ENCODE measurements around the gene MAPT.

The MAPT gene

DNA sequence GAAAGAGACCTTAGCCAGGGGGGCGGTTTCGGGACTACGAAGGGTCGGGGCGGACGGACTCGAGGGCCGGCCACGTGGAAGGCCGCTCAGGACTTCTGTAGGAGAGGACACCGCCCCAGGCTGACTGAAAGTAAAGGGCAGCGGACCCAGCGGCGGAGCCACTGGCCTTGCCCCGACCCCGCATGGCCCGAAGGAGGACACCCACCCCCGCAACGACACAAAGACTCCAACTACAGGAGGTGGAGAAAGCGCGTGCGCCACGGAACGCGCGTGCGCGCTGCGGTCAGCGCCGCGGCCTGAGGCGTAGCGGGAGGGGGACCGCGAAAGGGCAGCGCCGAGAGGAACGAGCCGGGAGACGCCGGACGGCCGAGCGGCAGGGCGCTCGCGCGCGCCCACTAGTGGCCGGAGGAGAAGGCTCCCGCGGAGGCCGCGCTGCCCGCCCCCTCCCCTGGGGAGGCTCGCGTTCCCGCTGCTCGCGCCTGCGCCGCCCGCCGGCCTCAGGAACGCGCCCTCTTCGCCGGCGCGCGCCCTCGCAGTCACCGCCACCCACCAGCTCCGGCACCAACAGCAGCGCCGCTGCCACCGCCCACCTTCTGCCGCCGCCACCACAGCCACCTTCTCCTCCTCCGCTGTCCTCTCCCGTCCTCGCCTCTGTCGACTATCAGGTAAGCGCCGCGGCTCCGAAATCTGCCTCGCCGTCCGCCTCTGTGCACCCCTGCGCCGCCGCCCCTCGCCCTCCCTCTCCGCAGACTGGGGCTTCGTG, at the start of gene MAPT:
Gene MAPT (plus strand): TSS at position 533 of the 763 bp plus-strand sequence. CDS start 67,784 bp downstream, outside the sequence.
- DNase-seq (ENCODE audit: low read depth), result peak; percentile 61

DNA sequence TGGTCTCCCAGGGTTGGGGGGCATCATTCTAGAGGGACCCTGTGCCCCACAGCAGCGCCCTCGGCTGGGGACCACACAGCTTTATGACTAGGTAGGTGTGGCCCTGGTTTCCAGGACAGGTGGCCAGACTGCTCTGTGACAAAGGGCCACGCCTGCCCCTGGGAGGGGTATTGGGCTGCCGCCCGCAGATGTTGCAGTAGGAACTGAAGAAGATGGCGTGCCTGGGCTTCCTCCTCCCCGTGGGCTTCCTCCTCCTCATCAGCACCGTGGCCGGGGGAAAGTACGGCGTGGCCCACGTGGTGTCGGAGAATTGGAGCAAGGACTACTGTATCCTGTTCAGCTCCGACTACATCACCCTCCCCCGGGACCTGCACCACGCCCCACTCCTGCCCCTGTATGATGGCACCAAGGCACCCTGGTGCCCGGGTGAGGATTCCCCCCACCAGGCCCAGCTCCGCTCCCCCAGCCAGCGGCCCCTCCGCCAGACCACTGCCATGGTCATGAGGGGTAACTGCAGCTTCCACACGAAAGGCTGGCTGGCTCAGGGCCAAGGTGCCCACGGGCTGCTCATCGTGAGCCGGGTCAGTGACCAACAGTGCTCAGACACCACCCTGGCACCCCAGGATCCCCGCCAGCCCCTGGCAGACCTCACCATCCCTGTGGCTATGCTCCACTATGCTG, 49.5 kb upstream of the MAPT start, which contains the start of gene SPPL2C:
Gene SPPL2C (plus strand): TSS at position 187 of the 681 bp plus-strand sequence. CDS start 26 bp downstream, at position 213.
- DNase-seq (ENCODE audit: low read depth), result no peak

DNA sequence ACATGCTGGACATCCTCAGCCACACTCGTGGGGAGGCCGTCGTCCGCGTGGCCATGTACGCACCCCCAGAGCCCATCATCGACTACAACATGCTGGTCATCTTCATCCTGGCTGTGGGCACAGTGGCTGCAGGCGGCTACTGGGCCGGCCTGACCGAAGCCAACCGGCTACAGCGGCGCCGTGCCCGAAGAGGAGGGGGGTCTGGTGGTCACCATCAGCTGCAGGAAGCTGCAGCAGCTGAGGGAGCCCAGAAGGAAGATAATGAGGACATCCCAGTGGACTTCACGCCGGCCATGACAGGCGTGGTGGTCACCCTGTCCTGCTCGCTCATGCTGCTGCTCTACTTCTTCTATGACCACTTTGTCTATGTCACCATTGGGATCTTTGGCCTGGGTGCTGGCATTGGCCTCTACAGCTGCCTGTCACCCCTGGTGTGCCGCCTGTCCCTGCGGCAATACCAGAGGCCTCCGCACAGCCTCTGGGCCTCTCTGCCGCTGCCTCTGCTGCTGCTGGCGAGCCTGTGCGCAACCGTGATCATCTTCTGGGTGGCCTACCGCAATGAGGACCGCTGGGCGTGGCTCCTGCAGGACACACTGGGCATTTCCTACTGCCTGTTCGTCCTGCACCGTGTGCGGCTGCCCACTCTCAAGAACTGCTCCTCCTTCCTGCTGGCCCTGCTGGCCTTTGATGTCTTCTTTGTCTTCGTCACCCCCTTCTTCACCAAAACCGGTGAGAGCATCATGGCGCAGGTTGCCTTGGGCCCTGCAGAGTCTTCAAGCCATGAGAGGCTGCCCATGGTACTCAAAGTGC, 48.8 kb upstream of the MAPT start:
- DNase-seq (ENCODE audit: low read depth), result no peak

DNA sequence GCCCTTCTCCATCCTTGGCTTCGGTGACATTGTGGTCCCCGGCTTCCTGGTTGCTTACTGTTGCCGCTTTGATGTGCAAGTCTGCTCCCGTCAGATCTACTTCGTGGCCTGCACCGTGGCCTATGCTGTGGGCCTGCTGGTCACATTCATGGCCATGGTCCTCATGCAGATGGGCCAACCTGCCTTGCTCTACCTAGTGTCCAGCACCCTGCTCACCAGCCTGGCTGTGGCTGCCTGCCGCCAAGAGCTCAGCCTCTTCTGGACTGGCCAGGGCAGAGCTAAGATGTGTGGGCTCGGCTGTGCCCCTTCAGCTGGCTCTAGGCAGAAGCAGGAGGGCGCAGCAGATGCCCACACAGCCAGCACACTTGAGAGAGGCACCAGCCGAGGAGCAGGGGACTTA, 48.1 kb upstream of the MAPT start:
- DNase-seq (ENCODE audit: low read depth), result no peak

DNA sequence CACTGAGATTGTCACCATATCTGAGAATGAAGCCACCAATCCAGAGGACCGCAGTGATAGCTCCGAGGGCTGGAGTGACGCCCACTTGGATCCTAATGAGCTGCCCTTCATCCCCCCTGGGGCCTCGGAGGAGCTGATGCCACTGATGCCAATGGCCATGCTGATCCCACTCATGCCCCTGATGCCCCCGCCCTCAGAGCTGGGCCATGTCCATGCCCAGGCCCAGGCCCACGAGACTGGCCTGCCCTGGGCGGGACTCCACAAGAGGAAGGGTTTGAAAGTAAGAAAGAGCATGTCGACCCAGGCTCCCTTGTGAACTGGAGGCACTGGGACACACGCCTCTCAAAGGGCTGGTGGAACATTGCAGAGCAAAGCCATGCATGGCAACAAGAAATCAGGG, 47.7 kb upstream of the MAPT start:
- no peak for DNase-seq (ENCODE audit: low read depth)

DNA sequence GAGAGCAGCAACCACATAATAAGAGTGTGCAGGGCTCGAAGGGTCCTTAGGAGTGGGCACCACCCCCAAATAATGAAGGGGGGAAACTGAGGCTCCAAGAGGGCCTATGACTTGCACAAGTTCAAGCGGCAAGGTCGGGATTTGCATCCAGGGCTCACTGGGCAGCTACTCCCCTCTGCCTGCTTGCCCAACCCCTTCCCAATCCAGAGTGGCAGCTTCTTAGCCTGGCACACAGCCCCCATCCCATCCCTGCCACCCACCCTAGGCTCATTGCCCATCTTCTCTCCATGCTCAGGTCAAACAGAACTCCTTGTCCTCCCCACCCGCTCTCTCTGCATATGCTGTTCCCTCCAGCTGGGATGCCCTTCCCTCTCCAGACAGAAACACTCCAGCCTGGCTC, 47.3 kb upstream of the MAPT start:
- no peak for DNase-seq (ENCODE audit: low read depth)

DNA sequence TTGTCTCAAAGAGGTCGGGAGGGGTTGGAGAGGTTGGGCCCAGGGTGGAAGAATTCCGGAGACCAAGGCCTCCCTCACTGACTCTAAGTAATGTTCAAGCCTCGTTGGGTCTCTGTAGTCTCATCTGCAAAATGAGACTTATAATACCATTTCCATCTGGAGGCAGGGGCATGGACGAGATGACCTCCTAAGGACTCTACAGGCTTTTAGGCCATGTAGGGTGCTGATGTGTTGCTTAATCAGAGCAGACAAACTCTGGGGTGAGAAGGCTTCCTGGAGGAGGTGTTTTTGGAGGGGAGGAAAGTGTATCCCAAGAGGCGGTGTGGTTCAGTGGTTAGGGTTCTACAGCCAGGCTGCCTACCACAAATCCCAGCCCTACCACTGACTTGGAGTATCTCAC, 46.6 kb upstream of the MAPT start:
- DNase-seq (ENCODE audit: low read depth), result no peak

DNA sequence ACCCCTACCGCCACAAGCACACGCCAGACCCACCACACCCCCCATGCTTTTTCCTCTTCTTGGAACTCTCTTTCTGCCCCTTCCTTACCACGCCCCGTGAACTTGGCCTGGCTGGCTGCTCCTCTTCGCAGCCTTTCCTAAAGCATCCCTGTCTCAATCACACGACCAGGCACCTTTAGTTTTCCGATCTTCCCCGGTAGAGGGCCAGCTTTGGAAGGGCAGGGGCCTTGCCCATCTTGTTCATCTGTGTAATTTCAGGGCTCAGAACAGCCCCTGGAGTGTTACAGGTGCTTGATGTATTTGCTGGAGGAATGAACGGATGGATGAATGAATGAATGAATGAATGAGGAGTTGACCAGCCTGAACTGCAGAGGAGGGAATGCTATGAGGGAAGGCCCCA, 45.9 kb upstream of the MAPT start:
- no peak for DNase-seq (ENCODE audit: low read depth)

DNA sequence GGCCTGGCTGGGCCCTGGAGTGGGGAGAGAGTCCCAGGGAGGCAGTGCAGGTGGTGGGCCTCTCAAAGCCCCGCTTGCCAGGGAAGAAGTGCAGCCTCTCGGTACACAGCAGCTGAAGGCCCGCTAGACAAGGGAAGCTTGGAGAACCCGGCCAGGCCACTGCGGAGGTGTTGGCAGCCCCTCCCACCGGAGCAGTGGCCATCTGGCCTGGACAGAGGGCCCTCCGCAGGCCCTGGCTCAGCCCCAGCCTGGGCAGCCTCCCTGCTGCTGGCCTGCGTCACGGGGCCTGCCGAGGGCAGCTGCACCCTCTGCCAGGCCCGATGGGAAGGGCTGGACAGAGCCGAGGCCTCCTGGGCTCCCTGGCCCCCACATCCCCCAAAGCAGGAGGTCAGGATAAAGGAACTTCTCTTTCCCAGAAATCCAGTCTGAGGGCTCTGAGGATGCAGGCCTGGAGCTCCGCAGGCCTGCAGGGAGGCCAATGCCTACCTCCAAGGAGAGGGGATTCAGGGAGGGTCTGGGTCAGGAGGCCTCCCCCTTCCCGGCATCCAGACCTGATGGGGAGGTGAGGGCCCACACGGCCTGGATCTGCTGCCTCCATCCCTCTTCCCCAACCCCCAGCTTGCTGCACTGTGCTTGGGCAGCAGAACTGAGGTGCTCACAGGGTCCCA, 45.4 kb upstream of the MAPT start:
- DNase-seq (ENCODE audit: low read depth), result no peak

DNA sequence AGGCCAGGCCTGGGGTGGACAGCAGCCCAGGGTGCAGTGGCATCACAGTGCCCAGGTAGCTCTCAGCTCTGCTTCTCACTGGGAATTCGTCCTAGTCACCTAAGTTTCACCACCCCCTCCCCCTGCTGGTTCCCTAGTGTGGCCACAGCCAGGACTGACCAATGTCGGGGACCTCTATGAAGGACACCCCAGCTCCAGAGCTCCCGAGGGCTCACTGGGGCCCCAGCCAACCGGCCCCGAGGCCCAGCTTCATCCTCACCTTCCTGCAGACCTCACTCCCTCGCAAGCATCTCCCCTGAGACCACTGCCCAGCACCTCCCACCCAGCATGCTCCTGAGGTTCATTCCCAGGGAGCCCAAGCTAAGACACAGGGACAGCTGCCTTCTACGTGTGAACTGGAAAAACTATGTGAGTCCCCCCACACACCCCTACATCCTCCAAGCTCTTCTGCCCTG, 44.8 kb upstream of the MAPT start:
- no peak for DNase-seq (ENCODE audit: low read depth)

DNA sequence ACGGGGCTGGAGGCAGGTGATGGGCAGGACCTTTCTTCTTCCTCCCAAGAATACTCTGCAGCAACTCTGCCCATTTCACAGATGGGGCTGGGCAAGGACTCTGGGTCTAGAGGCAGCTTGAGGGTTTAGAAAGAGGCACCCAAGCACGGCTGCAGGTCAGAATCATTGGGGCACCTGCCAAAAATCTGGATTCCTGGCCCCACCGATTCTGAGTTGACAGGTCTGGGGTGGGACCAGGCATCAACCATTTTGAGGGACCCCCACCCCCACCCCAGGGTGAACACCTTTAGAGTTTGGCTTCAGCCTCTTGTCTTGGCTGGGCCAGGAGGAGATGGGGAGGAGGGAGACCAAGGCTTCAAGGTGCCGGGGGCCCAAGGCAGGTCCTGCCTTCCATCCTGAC, 44.3 kb upstream of the MAPT start:
- DNase-seq (ENCODE audit: low read depth), result no peak

DNA sequence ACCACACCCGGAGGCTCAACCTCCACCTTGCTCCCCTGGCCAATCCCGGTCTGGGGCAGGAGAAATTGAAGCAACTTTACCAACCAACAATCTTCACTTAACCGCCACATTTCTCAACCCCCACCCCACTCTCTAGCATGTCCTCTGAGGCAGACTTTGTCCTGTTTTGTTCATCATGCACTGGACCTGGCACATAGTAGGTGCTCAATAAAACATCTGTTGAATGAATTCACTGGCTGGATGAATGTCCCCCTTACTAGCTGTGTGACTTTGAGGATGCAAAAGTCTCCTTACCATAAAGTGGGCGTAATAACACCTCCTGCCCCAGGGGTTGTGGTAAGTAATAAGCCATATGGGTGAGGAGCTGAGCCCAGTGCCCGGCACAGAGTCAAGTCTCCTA, 43.9 kb upstream of the MAPT start:
- DNase-seq (ENCODE audit: low read depth), result no peak

DNA sequence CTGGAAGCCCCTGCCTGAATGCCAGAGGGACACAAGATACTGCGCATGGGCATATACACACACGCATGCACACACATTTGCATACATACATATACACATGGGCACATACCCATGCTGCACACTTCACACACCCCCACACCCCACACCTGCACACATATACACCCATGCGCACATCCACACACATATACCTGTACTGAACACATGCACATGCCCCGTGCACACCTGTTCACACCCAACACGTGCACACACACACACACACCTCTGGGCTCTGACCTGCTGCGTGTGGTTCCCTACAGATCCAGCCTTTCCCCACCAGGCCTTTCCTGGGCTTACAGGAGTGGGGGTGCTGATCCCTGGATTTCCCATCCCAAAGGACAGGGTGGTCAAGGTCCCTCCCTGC, 43.3 kb upstream of the MAPT start:
- DNase-seq (ENCODE audit: low read depth), result no peak

DNA sequence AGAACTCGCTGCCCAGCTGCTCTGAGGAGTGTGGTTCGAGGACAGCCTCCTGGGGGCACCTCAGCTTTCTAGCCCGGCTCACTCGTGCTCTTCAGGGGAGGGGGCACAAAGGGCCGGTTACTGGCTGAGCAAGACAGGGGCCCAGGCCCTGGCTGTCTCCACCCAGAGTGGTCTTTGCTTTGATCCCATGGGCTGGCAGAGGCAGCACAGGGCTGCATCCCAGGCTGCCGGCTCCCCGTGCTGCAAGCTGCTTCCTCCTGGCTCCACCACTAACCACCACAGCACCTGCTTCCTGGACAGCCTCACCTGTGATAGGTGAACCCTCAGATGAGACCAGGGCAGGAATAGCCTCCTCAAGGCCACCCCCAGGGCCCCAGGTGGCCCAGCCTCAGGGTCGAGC, 42.9 kb upstream of the MAPT start:
- no peak for DNase-seq (ENCODE audit: low read depth)

DNA sequence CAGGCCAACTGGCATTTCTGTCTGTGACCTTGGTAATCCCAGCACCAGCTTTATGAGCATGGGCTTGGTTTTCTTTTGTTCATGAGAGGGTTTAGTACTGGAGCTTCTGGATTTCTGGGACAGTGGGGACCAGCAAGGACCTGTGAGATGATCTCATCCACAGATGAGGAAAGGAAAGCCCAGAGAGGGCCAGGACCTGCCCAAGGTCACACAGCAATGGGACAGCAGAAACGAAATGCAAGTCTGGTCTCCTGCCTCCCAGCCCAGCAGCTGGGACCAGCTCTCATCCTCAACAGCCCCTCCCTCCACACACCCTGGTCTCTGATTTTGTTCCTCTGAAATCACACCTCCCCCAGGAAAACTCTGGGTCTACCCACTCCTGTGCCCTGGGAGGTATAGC, 42.5 kb upstream of the MAPT start:
- no peak for DNase-seq (ENCODE audit: low read depth)

DNA sequence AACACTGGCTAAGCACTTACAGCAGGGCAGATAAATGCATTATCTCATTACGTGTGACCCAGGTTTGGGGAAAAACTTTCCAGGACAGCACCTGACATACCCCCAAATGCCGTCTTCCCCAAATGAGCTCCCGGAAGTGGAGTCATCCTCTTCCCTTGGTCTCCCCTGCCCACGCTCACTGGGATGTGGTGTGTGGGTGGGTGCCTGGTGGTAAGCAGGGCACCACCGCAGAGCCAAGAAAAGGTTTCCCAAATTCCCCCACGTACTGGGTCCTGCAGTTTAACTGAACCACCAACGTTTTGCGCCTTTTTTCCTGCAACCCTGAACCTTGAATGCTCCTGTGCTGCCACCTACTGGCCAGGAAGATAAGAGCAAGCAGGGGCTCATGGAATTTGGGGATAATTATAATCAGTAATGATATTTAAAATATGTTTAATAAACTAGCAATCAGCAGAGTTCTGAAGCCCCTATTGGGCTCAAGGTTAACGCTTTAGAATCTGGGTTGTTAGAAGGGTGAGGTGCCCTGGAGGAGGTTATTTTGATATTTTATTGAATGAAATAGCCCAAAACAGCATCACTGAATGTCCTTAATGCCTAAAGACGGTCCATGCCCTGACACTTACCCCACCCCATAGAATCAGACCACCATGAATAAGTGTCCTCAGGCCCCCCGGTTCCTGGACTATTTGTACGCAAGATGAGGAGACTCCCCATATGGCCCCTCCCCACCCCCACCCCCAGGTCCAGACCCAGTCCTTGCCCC, 41.6 kb upstream of the MAPT start:
- DNase-seq (ENCODE audit: low read depth), result peak; percentile 15

DNA sequence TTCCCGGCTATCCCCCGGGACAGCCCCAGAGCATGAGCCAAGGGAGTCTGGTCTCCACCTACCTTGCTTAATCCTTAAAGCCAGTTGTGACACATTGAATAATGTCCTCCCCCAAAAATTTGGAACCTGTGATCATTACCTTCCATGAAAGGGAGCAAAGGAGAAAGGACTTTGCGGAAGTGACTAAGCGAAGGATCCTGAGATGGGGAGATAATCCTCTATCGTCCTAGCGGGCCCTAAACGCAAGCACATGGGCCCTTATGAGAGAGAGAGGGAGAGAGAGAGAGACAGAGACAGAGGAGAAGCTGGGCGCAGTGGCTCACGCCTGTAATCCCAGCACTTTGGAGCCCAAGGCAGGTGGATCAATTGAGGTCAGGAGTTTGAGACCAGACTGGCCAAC, 40.1 kb upstream of the MAPT start:
- no peak for DNase-seq (ENCODE audit: low read depth)

DNA sequence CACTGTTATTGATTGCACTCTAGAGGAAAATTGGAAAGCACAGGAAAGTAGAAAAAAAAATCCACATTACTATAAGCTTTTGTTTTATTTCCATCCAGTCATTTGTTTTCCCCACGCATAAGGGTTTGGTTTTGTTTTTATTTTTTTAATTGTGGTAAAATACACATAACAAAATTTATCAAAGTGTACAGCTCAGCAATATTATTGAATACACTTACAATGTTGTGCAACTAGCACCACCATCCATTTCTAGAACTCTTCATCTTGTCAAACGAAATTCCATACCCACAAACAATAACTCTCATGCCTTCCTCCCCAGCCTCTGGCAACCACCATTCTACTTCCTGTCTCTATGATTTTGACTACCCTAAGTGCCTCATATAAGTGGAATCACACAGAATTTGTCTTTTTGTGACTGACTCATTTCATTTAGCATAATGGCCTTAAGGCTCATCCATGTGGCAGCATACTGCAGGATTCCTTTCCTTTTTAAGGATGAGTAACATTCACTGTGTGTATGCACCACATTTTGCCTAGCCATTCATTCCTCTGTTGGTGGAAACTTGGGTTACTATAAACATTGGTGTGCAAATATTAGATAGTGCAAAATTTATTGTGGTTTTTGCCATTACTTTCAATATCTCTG, 38.5 kb upstream of the MAPT start:
- no peak for DNase-seq (ENCODE audit: low read depth)

DNA sequence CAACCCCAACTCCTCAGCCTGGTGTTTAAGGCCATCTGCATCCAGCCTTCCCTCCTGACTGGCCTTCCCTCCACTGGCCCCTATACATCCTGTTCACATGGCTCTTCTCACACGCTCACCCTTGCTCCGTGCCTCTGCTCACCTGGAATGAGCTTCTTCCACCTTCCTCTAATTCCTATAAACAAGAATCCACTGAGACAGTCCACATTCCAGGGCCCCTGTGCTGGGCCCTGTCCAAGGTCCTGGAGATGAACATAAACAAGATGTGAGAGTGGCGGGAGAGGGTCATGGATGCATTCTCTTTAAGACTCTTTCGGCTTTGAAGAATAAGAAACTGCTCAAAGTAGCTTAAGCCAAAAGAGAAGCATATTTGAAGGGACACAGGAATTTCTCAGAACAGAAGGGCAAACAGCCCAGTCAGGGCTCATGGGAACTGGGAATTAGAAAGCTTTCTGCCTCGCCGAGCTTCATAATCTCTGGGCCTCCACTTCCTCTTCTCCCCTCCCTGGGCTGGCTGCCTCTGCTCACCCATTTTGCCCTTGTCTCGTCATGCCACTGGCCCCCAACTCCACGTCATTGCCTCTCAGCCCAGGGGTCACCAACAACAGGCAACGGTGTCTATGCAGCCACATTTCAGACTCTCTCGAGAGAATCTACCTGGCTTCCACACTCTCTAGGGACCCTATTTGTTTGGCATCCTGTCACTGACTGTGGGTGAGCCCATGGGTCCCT, 36.2 kb upstream of the MAPT start:
- DNase-seq (ENCODE audit: low read depth), result no peak

DNA sequence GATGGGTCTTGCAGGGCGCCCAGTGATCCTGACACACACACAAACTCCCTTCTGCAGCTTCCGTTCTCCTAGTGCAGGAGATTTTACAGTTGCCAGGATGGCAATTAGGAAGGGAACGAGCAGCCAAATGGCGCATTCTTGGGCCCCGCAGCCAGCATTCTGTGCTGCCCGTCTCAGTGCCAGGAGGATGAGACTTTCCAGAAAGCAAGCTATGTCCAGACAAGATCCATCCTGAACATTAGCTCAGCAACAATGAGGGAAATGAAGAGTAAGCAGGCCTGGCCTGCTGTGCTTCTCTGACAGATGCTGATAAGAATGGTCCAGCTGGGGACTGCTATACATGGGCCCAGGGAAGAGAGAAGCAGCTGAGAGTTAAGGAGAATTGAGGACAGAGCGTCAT, 33.2 kb upstream of the MAPT start:
- DNase-seq (ENCODE audit: low read depth), result no peak

All from non-pigmented ciliary epithelial cell (primary cell).